Esophagus muscularis mucosa (tissue), 2 donors: Measurements from ENCODE around the gene ZBTB4.

Experiments
- EP300 ChIP-seq: sonication (generic); formaldehyde crosslinking; IDR thresholded peaks from one replicate; pipeline ENCODE4 v1.6.1; 2017; ENCODE audit warnings: antibody characterized with exemption
- POLR2A ChIP-seq: fragments of 450-650 bp; IDR thresholded peaks from one replicate; pipeline ENCODE4 v1.6.1; 2017; ENCODE audit warnings: antibody characterized with exemption, moderate library complexity, mild to moderate bottlenecking, low read depth

DNA sequence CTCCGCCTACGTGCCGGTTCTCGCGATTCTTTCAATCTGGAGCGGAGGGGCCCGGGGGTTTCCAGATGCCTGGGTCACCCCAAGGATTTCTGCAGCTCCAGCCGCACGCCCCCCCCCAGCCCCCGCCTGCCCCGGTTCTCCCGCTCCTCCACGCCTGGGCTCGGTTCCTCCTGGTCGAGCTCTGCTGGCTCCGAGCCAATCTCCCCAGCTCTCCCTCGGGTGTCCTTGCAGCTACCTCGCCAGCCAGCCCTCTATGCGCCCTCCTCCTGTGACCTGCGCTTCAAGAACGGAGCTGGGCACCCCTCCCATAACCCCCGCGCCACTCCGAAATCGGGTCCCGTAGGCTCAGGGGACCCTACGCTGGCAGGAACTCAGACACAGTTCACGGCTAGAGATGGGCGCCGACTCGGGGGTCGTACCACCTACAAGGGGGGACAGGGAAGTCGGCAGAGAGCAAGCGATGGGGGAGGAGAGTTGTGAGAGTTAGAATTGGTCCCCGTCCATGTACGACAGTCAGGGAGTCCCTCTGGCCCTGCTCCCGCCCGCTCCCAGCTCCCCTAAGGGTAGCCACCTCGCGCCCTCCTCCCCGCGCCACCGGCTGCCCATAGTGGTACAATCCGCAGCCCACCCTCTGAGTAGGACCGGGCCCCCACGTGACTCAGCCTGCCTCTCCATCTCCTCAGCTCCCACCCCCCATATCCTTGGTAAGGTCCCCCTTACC is 39.2 kb downstream of the ZBTB4 start:
- no peak for TF ChIP-seq EP300
- no peak for TF ChIP-seq POLR2A
